Progenitor cell of endocrine pancreas (in vitro differentiated cells): ENCODE data around the gene CD34. TPM values are rescaled to one million over a fixed set of nuclear protein-coding genes. Genes with fewer than 3 reads are reported as not detected.

ENCODE experiments used
- DNase-seq: peaks from one replicate; pipeline ENCODE4 v3.0.0; 2021; ENCODE audit warnings: low spot score; ENCODE audit not compliant: unreplicated experiment
- H3K27ac Mint-ChIP-seq: 2 replicates; pipeline ENCODE4 v1.8.0; 2021; ENCODE audit warnings: mild to moderate bottlenecking, moderate library complexity, mixed read lengths
- H3K27me3 Mint-ChIP-seq: 2 replicates; pipeline ENCODE4 v1.8.0; 2021; ENCODE audit warnings: mixed read lengths
- H3K36me3 Mint-ChIP-seq: 2 replicates; pipeline ENCODE4 v1.8.0; 2022; ENCODE audit warnings: mixed read lengths; ENCODE audit not compliant: insufficient read depth
- H3K4me1 Mint-ChIP-seq: 2 replicates; pipeline ENCODE4 v1.8.0; 2021; ENCODE audit warnings: low read depth, mixed read lengths
- H3K4me3 Mint-ChIP-seq: 2 replicates; pipeline ENCODE4 v1.8.0; 2021; ENCODE audit warnings: low read depth, mild to moderate bottlenecking, moderate library complexity, mixed read lengths
- H3K9me3 Mint-ChIP-seq: 2 replicates; pipeline ENCODE4 v1.8.0; 2021; ENCODE audit warnings: low read depth, mixed read lengths
- CTCF ChIP-seq: fragments of 200-600 bp; sonication (generic); IDR thresholded peaks from one replicate; pipeline ENCODE4 v1.5.0; 2021; ENCODE audit warnings: antibody characterized with exemption, mild to moderate bottlenecking; ENCODE audit not compliant: unreplicated experiment
- total RNA-seq: library from RNA; stranded (reverse); gene quantifications from 2 replicates; pipeline ENCODE4 v1.2.1, GENCODE V29; 2021

The CD34 gene
- total RNA-seq, 1 donor from 2014 or later = 0.07 TPM

DNA sequence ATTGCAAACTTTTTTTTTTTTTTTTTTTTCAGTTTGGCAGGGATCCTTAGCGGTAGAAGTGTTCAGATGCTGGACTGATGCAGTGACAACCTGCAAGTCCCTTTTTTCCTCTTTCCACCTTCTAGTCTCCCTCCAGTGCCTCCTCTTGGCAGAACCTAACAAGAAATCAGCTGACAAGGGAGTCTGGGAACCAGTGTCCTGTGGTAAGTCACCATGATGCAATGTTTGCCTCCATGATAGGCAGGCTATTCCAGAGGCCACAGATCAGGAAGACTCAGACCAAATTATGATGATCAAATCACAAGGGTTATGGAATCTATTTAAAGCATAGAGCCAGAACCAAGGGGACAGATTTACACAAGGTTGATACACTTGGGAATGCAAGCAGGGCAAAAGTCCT, 3.0 kb upstream of the CD34 start:
- Mint-ChIP-seq H3K27ac (no peak overlapping the region), H3K4me3 (no peak overlapping the region), H3K9me3 (no peaks in the 10 kb centered on the region), H3K27me3 (peaks cover 49% of the 10 kb centered on the region), H3K4me1 (peaks cover 11% of the 10 kb centered on the region), H3K36me3 (peaks cover 1% of the 10 kb centered on the region)
- no peak for TF ChIP-seq CTCF
- DNase-seq = no peak

DNA sequence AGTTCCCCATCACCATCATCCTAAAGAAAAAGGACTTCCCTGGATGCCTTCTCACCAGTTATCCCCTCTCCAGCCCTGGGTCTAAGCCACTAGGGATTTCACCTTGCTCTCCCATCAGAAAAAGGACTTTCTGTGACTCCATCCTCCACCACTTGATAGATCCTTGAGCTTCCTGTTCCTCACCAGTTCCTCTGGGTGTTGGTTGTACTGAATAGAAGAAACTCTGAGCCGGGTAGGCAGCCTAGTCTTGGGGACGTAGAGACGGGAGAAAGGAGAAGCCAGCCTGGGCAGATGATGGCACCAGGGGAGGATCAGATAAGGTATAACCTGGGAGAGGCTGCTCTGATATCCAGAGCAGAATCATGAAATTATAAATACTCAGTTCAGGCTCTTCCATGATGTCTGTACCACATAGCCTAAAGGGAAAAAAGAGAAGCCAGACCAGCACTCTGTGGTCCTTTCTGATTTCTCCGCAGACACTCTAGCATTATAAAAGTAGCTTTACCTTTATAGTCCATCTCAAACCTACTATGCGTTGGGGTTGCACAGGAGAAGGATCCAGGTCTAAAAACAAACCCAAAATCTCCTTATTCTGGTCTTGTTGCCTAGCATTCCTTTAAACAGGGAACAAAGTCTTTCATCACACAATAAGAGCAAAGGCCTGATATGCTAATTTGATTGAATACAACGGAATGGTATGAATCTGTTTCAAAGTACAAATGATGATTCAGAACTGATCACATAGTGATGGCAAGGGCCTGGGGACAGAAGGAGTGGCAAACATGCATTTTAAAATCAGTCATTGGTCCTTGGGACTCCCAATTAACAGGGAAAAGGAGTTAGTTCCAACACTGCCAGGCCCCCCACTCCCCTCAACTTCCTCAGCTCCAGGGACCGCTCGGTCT, 1.2 kb upstream of the CD34 start:
- peaks cover 66% of the 10 kb centered on the region for H3K27me3 Mint-ChIP-seq
- no peaks in the 10 kb centered on the region for H3K9me3 Mint-ChIP-seq
- DNase-seq = no peak
- peaks cover 1% of the 10 kb centered on the region for H3K36me3 Mint-ChIP-seq
- H3K4me3 Mint-ChIP-seq = no peak overlapping the region
- no peak for TF ChIP-seq CTCF
- H3K27ac Mint-ChIP-seq = no peak overlapping the region
- H3K4me1 Mint-ChIP-seq = peaks cover 4% of the 10 kb centered on the region

GRCh38 chr1:207909687-207910086, 1.2 kb downstream of the CD34 start:
- Mint-ChIP-seq H3K4me1 (peaks cover 4% of the 10 kb centered on the region), H3K9me3 (no peaks in the 10 kb centered on the region), H3K27me3 (peaks cover 68% of the 10 kb centered on the region), H3K4me3 (no peak overlapping the region), H3K36me3 (peaks cover 1% of the 10 kb centered on the region), H3K27ac (no peak overlapping the region)
- DNase-seq = no peak
- TF ChIP-seq CTCF = no peak

DNA sequence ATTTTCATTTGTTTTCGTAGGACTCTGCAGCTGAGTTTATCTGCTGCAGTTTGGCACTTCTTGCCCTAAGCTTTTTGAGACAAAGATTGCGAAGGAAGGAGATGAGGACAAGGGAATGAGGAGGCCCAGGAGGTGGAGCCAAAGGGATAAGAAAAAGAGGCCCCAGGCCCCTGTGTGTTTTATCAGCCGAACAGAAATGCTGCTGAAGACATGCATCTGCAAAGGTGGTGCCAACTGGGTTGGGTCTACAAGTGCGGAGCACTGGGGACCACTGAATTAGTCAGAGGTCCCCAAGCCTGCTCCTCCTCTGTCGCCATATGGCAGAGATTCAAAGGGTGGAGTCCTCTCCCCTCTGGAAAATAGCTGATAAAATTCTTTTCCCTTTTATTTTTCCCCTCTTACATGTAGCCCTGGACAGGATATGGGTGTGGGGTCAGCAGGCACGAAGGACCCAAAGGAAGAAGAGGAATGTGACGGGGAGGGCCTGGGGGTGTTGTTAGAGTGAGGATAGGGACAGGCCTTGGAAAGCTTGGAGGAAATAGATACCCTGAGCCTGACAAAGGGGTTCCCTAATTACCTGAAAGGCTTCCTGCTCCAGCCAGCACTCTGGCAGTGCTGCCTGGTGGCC, 2.7 kb downstream of the CD34 start:
- Mint-ChIP-seq H3K4me3 (no peak overlapping the region), H3K27ac (no peak overlapping the region), H3K4me1 (peaks cover 4% of the 10 kb centered on the region), H3K9me3 (no peaks in the 10 kb centered on the region), H3K27me3 (peaks cover 69% of the 10 kb centered on the region), H3K36me3 (peaks cover 1% of the 10 kb centered on the region)
- no peak for DNase-seq
- no peak for TF ChIP-seq CTCF

- no peaks in the 10 kb centered on the region for H3K36me3 Mint-ChIP-seq
- DNase-seq = no peak
- no peaks in the 10 kb centered on the region for H3K9me3 Mint-ChIP-seq
- no peak overlapping the region for H3K27ac Mint-ChIP-seq
- no peak overlapping the region for H3K4me3 Mint-ChIP-seq
- peaks cover 34% of the 10 kb centered on the region for H3K27me3 Mint-ChIP-seq
- no peak for TF ChIP-seq CTCF
- H3K4me1 Mint-ChIP-seq = no peaks in the 10 kb centered on the region
These were observed 6.5 kb downstream of the CD34 start for GRCh38 chr1:207904391-207904790.
